ENCODE results near the gene PLXNA2.

Gene PLXNA2

DNA sequence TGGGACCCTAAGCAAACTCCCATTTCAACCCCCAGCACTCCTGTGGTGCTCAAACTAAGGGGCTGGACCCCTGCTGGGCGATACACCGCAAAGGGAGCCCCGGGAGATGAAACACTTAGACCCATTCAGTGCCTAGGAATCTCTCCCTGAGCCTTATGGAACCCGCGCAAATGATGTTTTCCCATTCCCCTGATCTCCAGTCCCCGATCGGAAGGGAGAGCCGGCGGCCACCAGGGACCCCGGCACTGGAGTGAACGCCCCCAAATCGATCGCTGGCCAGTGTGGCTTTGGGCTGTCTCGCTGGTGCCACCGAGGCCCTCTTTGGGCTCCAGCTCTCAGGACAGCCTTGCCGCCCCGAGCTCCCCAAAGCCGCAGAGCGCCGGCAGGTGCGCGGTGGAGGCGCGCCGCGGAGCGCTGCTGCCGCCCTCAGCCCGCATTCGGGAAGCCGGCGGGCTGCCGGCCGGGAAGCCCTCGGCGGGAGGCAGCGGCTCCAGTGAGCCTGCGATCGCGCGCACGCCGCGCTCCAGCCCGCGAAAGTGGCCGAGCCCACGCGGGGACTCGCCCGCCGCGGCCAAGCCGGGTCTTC is 1.1 kb downstream of the PLXNA2 start:
- DNase-seq (ENCODE audit: low read depth in 2 of 2) = no peak

- DNase-seq (ENCODE audit: low read depth in 2 of 2) = no peak
Measured at GRCh38 chr1:208242146-208242545, 2.0 kb downstream of the PLXNA2 start.

- DNase-seq (ENCODE audit: low read depth in 2 of 2) = no peak
Measured at GRCh38 chr1:208241512-208241911, 2.7 kb downstream of the PLXNA2 start.

DNA sequence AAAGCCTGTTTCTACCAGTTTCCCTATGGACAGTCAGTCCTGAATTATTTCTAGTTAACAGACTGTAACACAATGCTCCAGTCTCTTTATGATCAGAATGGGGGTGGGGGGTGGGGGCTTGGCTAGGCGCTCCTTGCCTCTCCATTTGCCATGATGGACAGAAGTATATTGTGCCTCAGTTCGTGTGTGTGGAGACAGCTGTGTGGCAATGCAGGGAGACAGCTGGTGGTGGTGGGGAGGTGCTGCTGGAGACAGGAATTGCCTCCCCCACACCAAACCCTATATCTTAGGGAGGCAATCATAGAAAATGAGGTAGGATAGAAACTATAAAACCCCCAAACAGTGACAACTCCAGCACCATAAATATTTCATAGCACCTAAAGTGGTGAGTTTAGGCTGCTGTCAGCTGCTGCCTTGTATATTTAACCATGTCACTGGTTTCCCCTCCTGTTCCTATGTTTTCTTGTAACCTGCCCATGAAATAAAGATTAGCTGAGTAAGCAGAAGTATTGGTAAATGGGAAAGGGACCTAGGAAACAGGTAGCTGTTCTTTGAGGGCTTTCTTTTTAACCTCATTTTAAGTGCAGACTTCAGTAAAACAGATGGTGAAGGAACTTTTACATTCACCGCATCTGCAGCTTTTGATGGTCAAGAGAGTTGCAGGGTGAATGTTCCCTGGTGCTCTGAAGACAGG is 3.4 kb downstream of the PLXNA2 start:
- no peak for DNase-seq (ENCODE audit: low read depth in 2 of 2)

DNA sequence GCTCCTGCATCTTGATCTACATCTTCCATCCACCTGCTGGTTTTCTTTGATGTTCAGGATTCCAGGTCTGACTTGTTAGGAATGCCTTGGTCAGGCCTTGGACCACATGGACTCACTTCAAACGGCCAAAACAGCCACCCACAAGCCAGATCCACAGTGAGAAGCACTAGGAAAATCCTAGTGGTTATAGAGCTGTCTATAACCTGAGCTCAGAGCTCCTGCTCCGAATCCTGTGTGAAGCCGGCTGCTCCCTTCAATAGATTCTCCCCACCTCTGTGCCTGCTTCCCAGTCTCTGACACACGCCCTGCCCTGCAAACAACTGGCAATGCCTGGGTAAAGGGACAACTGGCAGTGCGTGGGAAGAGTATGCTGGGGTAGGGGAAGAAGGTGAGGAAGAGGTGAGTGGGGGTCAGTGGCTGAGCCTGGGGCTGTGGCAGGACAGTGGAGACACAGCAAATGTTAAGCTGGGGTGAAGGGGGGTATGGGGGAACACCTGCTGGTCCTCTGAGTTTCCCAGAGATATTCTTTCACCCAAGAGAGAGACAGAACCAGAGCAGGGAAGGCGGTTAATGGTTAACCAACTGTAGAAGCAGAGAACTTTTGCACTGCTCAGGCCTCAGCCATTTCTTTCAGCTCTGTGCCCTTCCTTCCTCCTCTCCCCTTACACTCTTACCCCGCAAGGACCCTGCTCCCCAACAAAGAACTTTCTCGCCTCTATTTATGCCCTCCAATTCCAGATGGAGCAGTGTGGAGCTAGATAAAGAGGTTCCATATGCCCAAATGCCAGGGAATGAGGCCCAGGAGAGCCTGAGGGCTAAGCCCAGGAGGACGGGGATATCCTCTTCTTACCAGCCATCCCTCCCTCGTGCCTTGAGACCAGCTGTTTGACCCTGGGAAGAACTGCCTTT is 4.5 kb downstream of the PLXNA2 start:
- DNase-seq (ENCODE audit: low read depth in 2 of 2) = no peak

GRCh38 chr1:208238710-208239472 is 5.3 kb downstream of the PLXNA2 start:
- DNase-seq (ENCODE audit: low read depth in 2 of 2) = no peak

DNA sequence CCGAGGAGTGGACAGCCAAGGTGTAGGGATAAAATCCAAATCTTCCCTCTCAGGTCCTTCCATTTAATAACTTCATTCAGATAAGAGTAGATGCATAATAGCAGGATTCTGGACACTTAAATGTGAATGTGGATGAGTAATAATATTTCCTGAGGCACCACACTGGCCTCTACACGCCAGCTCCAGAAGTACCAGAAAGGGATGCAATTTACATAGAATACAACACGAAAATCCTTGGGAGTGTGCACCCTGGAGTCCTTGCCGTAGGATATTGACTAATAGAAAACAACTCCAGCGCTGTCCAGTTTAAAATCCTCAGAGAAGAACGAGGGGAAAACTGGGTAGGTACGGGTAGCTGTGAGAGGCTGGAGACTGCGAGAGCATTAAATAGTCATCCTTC is 6.9 kb downstream of the PLXNA2 start:
- DNase-seq (ENCODE audit: low read depth in 2 of 2) = no peak

- no peak for DNase-seq (ENCODE audit: low read depth in 2 of 2)
Measured at GRCh38 chr1:208235982-208236761, 8.0 kb downstream of the PLXNA2 start.

DNA sequence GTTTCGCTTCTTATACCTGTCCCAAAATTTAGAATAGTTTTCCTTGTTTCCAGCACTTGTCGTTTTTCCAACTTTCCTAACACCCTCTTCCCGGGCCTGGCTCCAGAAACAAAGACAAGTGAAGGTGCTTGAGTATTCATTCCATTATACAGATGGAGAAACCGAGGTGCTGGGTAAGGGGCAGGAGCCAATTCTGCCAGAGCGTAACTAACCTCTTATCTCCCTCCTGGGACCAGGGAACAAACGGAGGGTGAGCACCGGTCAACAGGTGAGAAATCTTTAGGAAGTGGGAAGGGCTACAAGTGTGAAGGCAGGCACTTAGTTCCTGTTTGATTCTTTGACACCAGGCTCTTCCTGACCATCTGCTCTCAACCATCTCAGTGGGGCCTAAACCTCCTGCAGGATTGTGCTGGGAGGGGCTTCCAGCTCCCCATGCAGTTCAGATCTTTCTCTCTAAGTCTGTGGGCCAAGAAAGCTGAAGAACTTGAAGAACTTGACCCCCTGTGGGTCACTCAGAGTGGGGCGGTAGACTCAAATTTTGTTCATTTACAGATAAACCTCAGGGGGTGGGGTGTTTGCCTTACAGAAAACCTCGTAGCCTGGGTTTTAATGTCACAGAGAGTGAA is 8.7 kb downstream of the PLXNA2 start:
- no peak for DNase-seq (ENCODE audit: low read depth in 2 of 2)

DNA sequence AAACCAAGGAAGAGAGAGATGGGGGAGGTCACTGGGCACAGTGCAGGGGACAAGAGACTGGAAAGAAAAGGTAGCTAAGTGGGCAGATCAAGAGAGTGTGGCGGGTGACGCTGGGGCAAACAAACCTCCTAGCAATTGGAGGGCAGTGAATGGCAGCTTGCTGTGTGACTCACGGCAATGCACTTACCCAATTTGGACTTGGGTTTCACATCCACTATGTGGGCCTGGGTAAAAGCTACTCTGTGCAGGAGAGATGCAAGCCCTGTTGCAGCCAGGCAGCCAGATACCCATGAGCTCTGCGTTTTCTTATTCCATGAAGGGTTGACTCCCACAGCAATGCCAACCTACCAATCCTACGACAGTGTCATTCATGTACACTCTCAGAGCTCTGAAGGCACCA is 9.5 kb downstream of the PLXNA2 start:
- no peak for DNase-seq (ENCODE audit: low read depth in 2 of 2)

DNA sequence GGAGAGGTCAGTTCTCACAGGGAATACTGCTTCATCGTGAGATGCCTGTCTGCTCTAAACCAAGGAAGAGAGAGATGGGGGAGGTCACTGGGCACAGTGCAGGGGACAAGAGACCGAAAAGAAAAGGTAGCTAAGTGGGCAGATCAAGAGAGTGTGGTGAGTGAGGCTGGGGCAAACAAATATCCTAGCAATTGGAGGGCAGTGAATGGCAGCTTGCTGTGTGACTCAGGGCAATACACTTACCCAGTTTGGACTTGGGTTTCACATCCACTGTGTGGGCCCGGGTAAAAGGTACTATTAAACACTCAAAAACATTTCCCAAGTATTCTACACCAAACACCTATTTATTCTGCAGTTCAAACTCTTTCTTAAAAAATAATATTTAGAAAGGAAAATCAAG is 10.2 kb downstream of the PLXNA2 start:
- no peak for DNase-seq (ENCODE audit: low read depth in 2 of 2)

- no peak for DNase-seq (ENCODE audit: low read depth in 2 of 2)
Measured at GRCh38 chr1:208233546-208233945, 10.6 kb downstream of the PLXNA2 start.

- no peak for DNase-seq (ENCODE audit: low read depth in 2 of 2)
Measured at GRCh38 chr1:208232662-208233038, 11.5 kb downstream of the PLXNA2 start.

DNA sequence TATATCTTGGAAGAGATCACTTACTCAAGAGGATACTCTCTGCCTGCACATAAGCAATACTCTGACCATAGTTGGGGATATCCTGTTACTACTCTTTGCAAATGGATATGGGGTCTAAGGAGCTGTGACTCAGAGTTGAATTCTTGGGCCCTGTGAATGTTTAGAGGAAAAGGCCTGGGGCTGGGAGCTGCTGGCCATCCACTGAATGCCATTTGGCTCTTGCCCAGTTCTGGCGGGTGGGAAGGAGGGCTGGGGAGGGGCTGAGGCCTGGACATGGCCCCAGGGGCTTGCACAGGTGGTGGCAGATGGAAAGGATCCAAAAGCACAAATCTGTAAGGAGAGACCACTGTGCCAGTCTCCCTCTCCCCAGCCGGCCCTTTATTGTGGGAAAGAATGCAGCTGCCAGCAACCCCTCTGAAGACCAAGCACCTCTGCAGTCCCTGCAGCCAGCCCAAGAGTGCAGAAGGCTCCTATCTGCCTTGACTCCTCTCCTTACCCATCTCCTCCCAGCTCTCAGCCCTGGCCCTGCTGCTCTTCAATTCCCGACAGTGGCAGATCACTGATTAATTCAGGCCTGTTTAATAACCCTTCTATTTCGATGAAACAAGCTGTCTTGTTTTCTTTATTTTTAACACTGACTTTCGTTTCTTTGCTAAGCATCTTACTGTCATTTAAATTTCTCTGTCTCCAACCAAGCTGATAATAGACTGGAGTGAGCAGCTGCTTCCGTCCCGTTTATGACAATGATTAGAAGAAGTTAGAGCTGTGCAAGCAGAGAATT is 12.1 kb downstream of the PLXNA2 start:
- DNase-seq (ENCODE audit: low read depth in 2 of 2) = no peak

- DNase-seq (ENCODE audit: low read depth in 2 of 2) = no peak
Measured at GRCh38 chr1:208230668-208231529, 13.3 kb downstream of the PLXNA2 start.

GRCh38 chr1:208228550-208228949 is 15.6 kb downstream of the PLXNA2 start:
- DNase-seq (ENCODE audit: low read depth in 2 of 2) = no peak

GRCh38 chr1:208228026-208228425 is 16.2 kb downstream of the PLXNA2 start:
- no peak for DNase-seq (ENCODE audit: low read depth in 2 of 2)

GRCh38 chr1:208227366-208227765 is 16.8 kb downstream of the PLXNA2 start:
- no peak for DNase-seq (ENCODE audit: low read depth in 2 of 2)

All from stimulated activated CD4-positive, alpha-beta T cell treated with anti-CD3 and anti-CD28 coated beads, Interleukin-4, amount 100 ng/mL, for 48 hours (primary cell).